Activated CD8-positive, alpha-beta memory T cell treated with anti-CD3 and anti-CD28 coated beads, Interleukin-2, amount 10 ng/mL, durations not matched to agents 7 days and 5 days (primary cell): ENCODE data around the gene FAM118B. TPM values are rescaled to one million over a fixed set of nuclear protein-coding genes. Genes with fewer than 3 reads are reported as not detected.

Experiments used
- ATAC-seq: fragments of 150-1000 bp; cut with Tn5 transposase; one replicate; pipeline ENCODE4 v1.10.0; 2021; ENCODE audit warnings: moderate library complexity
- CTCF ChIA-PET: fragments of 350-600 bp; sonication (Branson Sonifier 250); formaldehyde crosslinking; loops from one replicate; lab custom pipeline; 2021; ENCODE audit warnings: antibody characterized with exemption; lab: Charles Lee
- DNase-seq: peaks from one replicate; pipeline ENCODE4 v3.0.0-alpha.2; 2020
- H3K27ac Mint-ChIP-seq: one replicate; pipeline ENCODE4 v1.8.0; 2021; ENCODE audit warnings: mild to moderate bottlenecking, mixed read lengths
- H3K27me3 Mint-ChIP-seq: one replicate; pipeline ENCODE4 v1.8.0; 2021; ENCODE audit warnings: mixed read lengths
- H3K36me3 Mint-ChIP-seq: one replicate; pipeline ENCODE4 v1.8.0; 2021; ENCODE audit warnings: mild to moderate bottlenecking, mixed read lengths
- H3K4me1 Mint-ChIP-seq: one replicate; pipeline ENCODE4 v1.8.0; 2021; ENCODE audit warnings: mixed read lengths
- H3K4me3 Mint-ChIP-seq: one replicate; pipeline ENCODE4 v1.8.0; 2021; ENCODE audit warnings: mild to moderate bottlenecking, moderate library complexity, mixed read lengths
- H3K9me3 Mint-ChIP-seq: one replicate; pipeline ENCODE4 v1.8.0; 2022; ENCODE audit warnings: low read depth, mixed read lengths
- total RNA-seq, 2 experiments: library from RNA; stranded (reverse); gene quantifications; one replicate each; pipeline ENCODE4 v1.2.3, GENCODE V29; 2021

FAM118B gene
- 10 to 100 TPM in 1 of 2 experiments, 1 to 10 TPM in 1; 9.9 to 14.7 TPM for total RNA-seq

GRCh38 chr11:126211236-126212088 lies at the start of gene FAM118B, which contains the start of gene RPUSD4:
Gene FAM118B, plus strand, starts transcription at chr11:126211782. Its CDS starts 23,220 bp downstream, at chr11:126235002.
Gene RPUSD4, minus strand, starts transcription at chr11:126211650. Its CDS starts 12 bp downstream, at chr11:126211638.
- H3K36me3 Mint-ChIP-seq, result peaks cover 12% of the 10 kb centered on the region
- CTCF ChIA-PET, result interaction anchor here (1.1 kb wide), 1 partner anchor 149 kb away, joined by 3 read pairs; the partner anchor contains the start of gene CDON
- peaks cover 5% of the 10 kb centered on the region for H3K27me3 Mint-ChIP-seq
- H3K9me3 Mint-ChIP-seq, result no peaks in the 10 kb centered on the region
- H3K4me1 Mint-ChIP-seq, result peaks cover 42% of the 10 kb centered on the region
- peak within 1 kb of the TSS; percentile 92 for H3K4me3 Mint-ChIP-seq
- DNase-seq (peak; percentile 99), ATAC-seq (peak; percentile 98)
- H3K27ac Mint-ChIP-seq, result peak within 1 kb of the TSS; percentile 88

GRCh38 chr11:126162306-126163030 lies 49.1 kb upstream of the FAM118B start:
- no peaks in the 10 kb centered on the region for H3K36me3 Mint-ChIP-seq
- no peak overlapping the region for H3K4me3 Mint-ChIP-seq
- H3K27me3 Mint-ChIP-seq, result peaks cover 12% of the 10 kb centered on the region
- CTCF ChIA-PET, result no interaction called here
- DNase-seq, result no peak
- H3K9me3 Mint-ChIP-seq, result no peaks in the 10 kb centered on the region
- H3K4me1 Mint-ChIP-seq, result peaks cover 9% of the 10 kb centered on the region
- no peak for ATAC-seq
- peak overlapping the region; percentile 21 for H3K27ac Mint-ChIP-seq

- H3K27ac Mint-ChIP-seq, result no peak overlapping the region
- ATAC-seq, result no peak
- no peak for DNase-seq
- CTCF ChIA-PET, result no interaction called here
- peaks cover 14% of the 10 kb centered on the region for H3K27me3 Mint-ChIP-seq
- H3K36me3 Mint-ChIP-seq, result no peaks in the 10 kb centered on the region
- no peaks in the 10 kb centered on the region for H3K9me3 Mint-ChIP-seq
- no peak overlapping the region for H3K4me3 Mint-ChIP-seq
- peaks cover 9% of the 10 kb centered on the region for H3K4me1 Mint-ChIP-seq
Measured at GRCh38 chr11:126163074-126163700, 48.4 kb upstream of the FAM118B start.

- Mint-ChIP-seq H3K27ac (no peak overlapping the region), H3K27me3 (peaks cover 14% of the 10 kb centered on the region), H3K36me3 (no peaks in the 10 kb centered on the region), H3K9me3 (no peaks in the 10 kb centered on the region), H3K4me1 (peaks cover 9% of the 10 kb centered on the region), H3K4me3 (no peak overlapping the region)
- CTCF ChIA-PET, result no interaction called here
- ATAC-seq (no peak), DNase-seq (no peak)
Measured at GRCh38 chr11:126163779-126164178, 47.8 kb upstream of the FAM118B start.

- ATAC-seq (no peak), DNase-seq (no peak)
- H3K36me3 Mint-ChIP-seq, result no peaks in the 10 kb centered on the region
- no peak overlapping the region for H3K27ac Mint-ChIP-seq
- H3K4me3 Mint-ChIP-seq, result no peak overlapping the region
- H3K9me3 Mint-ChIP-seq, result no peaks in the 10 kb centered on the region
- H3K4me1 Mint-ChIP-seq, result peaks cover 9% of the 10 kb centered on the region
- H3K27me3 Mint-ChIP-seq, result peaks cover 14% of the 10 kb centered on the region
- CTCF ChIA-PET, result no interaction called here
Measured at GRCh38 chr11:126164781-126165180, 46.8 kb upstream of the FAM118B start.

- Mint-ChIP-seq H3K4me3 (no peak overlapping the region), H3K27me3 (peaks cover 14% of the 10 kb centered on the region), H3K9me3 (no peaks in the 10 kb centered on the region), H3K4me1 (peaks cover 9% of the 10 kb centered on the region), H3K27ac (no peak overlapping the region), H3K36me3 (no peaks in the 10 kb centered on the region)
- no peak for DNase-seq
- no peak for ATAC-seq
- CTCF ChIA-PET, result no interaction called here
Measured at GRCh38 chr11:126165311-126165720, 46.3 kb upstream of the FAM118B start.

- H3K9me3 Mint-ChIP-seq, result no peaks in the 10 kb centered on the region
- H3K36me3 Mint-ChIP-seq, result no peaks in the 10 kb centered on the region
- ATAC-seq (no peak), DNase-seq (no peak)
- H3K27me3 Mint-ChIP-seq, result peaks cover 14% of the 10 kb centered on the region
- peaks cover 9% of the 10 kb centered on the region for H3K4me1 Mint-ChIP-seq
- CTCF ChIA-PET, result no interaction called here
- H3K27ac Mint-ChIP-seq, result no peak overlapping the region
- H3K4me3 Mint-ChIP-seq, result no peak overlapping the region
Measured at GRCh38 chr11:126165757-126166156, 45.8 kb upstream of the FAM118B start.

- CTCF ChIA-PET, result no interaction called here
- Mint-ChIP-seq H3K4me3 (no peak overlapping the region), H3K9me3 (no peaks in the 10 kb centered on the region), H3K36me3 (no peaks in the 10 kb centered on the region), H3K27ac (no peak overlapping the region), H3K4me1 (peaks cover 9% of the 10 kb centered on the region), H3K27me3 (peaks cover 18% of the 10 kb centered on the region)
- ATAC-seq (no peak), DNase-seq (no peak)
Measured at GRCh38 chr11:126166413-126166812, 45.2 kb upstream of the FAM118B start.

- Mint-ChIP-seq H3K4me1 (peaks cover 9% of the 10 kb centered on the region), H3K27me3 (peaks cover 25% of the 10 kb centered on the region), H3K4me3 (no peak overlapping the region), H3K36me3 (no peaks in the 10 kb centered on the region), H3K9me3 (no peaks in the 10 kb centered on the region), H3K27ac (no peak overlapping the region)
- no peak for DNase-seq
- CTCF ChIA-PET, result no interaction called here
- ATAC-seq, result no peak
Measured at GRCh38 chr11:126167488-126167887, 44.1 kb upstream of the FAM118B start.

GRCh38 chr11:126169291-126169690 lies 42.3 kb upstream of the FAM118B start:
- Mint-ChIP-seq H3K27ac (no peak overlapping the region), H3K36me3 (no peaks in the 10 kb centered on the region), H3K4me1 (peaks cover 8% of the 10 kb centered on the region), H3K4me3 (no peak overlapping the region), H3K9me3 (no peaks in the 10 kb centered on the region), H3K27me3 (peaks cover 28% of the 10 kb centered on the region)
- no peak for DNase-seq
- CTCF ChIA-PET, result no interaction called here
- no peak for ATAC-seq

GRCh38 chr11:126172596-126173038 lies 39.0 kb upstream of the FAM118B start:
- no peaks in the 10 kb centered on the region for H3K9me3 Mint-ChIP-seq
- CTCF ChIA-PET, result no interaction called here
- no peaks in the 10 kb centered on the region for H3K36me3 Mint-ChIP-seq
- ATAC-seq (no peak), DNase-seq (no peak)
- peaks cover 16% of the 10 kb centered on the region for H3K27me3 Mint-ChIP-seq
- H3K27ac Mint-ChIP-seq, result no peak overlapping the region
- peaks cover 6% of the 10 kb centered on the region for H3K4me1 Mint-ChIP-seq
- no peak overlapping the region for H3K4me3 Mint-ChIP-seq

GRCh38 chr11:126173257-126173656 lies 38.3 kb upstream of the FAM118B start:
- Mint-ChIP-seq H3K27me3 (peaks cover 16% of the 10 kb centered on the region), H3K36me3 (no peaks in the 10 kb centered on the region), H3K4me3 (no peak overlapping the region), H3K4me1 (peaks cover 6% of the 10 kb centered on the region), H3K27ac (no peak overlapping the region), H3K9me3 (no peaks in the 10 kb centered on the region)
- CTCF ChIA-PET, result no interaction called here
- DNase-seq, result no peak
- no peak for ATAC-seq

GRCh38 chr11:126174816-126175215 lies 36.8 kb upstream of the FAM118B start:
- peaks cover 6% of the 10 kb centered on the region for H3K4me1 Mint-ChIP-seq
- H3K9me3 Mint-ChIP-seq, result no peaks in the 10 kb centered on the region
- CTCF ChIA-PET, result no interaction called here
- no peak overlapping the region for H3K27ac Mint-ChIP-seq
- H3K4me3 Mint-ChIP-seq, result no peak overlapping the region
- peaks cover 16% of the 10 kb centered on the region for H3K27me3 Mint-ChIP-seq
- no peaks in the 10 kb centered on the region for H3K36me3 Mint-ChIP-seq
- no peak for ATAC-seq
- no peak for DNase-seq
